ENCODE measurements around the gene GSTA2.

The GSTA2 gene

DNA sequence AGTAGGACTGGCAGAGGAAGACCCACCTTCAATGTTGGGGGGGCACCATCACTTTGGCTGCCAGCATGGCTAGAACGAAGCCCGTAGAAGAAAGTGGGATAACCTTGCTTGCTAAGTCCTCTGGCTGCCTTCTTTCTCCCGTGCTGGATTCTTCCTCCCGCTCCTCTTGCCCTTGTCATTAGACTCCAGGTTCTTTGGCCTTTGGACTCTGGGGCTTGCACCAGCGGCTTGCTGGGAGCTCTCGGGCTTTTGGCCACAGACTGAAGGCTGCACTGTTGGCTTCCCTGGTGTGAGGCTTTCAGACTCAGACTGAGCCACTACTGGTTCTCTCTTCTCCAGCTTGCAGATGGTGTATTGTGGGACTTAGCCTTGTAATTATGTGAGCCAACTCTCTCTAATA lies 28.2 kb downstream of the GSTA2 start:
- FAIRE-seq (no peak), DNase-seq (ENCODE audit: insufficient read length, low spot score) (no peak)
- no peak for TF ChIP-seq SPI1 (IDR thresholded peaks at IDR 0.05; ENCODE audit: low read depth, low read length)
- no peak for TF ChIP-seq PAX5 (IDR thresholded peaks at IDR 0.05; ENCODE audit: insufficient read depth, low read length, severe bottlenecking)
- TF ChIP-seq POU2F2 (IDR thresholded peaks at IDR 0.05; ENCODE audit: low read depth, low read length) = no peak

DNA sequence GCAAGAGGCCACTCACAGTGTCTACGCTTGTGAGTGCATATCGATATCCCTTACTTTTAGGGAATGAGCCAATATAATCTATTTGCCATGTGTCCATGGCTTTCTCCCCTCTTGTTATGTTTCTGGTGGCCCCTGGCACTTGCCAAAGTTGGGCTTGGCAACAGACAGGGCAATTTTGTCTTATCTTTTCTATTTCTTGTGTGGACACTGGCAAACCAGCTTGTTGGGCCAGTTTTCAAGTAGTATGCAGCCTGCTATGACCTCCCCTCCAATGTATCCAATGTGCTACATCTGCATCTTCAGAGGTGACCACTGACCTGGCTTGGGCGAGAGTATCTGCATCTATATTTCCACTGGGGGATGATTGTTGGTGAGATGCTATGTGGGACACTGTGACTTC lies 29.2 kb downstream of the GSTA2 start:
- TF ChIP-seq POLR2AphosphoS5 (IDR thresholded peaks at IDR 0.05; ENCODE audit: low read depth, low read length) (no peak), POU2F2 (IDR thresholded peaks at IDR 0.05; ENCODE audit: low read depth, low read length) (no peak), POLR2A (IDR thresholded peaks at IDR 0.05; ENCODE audit: low read depth, low read length) (no peak), SPI1 (IDR thresholded peaks at IDR 0.05; ENCODE audit: low read depth, low read length) (no peak), PAX5 (IDR thresholded peaks at IDR 0.05; ENCODE audit: insufficient read depth, low read length, severe bottlenecking) (no peak), TAF1 (IDR thresholded peaks at IDR 0.05; ENCODE audit: low read depth, low read length) (no peak)
- DNase-seq (ENCODE audit: insufficient read length, low spot score) (no peak), FAIRE-seq (no peak)

DNA sequence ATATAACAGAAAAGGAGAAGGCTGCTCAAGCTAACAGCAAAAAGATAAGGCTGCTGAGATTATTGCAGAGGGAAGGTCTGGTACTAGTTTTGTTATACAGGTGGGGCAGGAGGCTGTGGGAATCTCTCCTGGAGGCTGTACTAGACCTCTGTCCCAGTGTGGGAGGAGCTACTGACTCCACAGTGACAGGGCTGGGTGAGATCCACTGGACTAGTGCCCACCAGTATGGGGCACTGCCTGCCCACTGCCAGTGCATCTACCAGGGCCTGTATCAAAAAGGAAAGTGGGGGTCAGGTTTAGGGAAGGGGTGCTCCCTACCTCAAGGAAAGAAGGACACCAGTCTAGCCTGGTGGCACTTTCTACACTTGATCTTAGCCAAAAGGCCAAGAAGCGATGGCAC lies 30.1 kb downstream of the GSTA2 start:
- TF ChIP-seq SPI1 (IDR thresholded peaks at IDR 0.05; ENCODE audit: low read depth, low read length) (no peak), POU2F2 (IDR thresholded peaks at IDR 0.05; ENCODE audit: low read depth, low read length) (no peak), POLR2A (IDR thresholded peaks at IDR 0.05; ENCODE audit: low read depth, low read length) (no peak), PAX5 (IDR thresholded peaks at IDR 0.05; ENCODE audit: insufficient read depth, low read length, severe bottlenecking) (no peak), TAF1 (IDR thresholded peaks at IDR 0.05; ENCODE audit: low read depth, low read length) (no peak), POLR2AphosphoS5 (IDR thresholded peaks at IDR 0.05; ENCODE audit: low read depth, low read length) (no peak)
- DNase-seq (ENCODE audit: insufficient read length, low spot score) = no peak
- FAIRE-seq = no peak

GRCh38 chr6:52731719-52732118 lies 31.6 kb downstream of the GSTA2 start:
- no peak for FAIRE-seq
- no peak for DNase-seq (ENCODE audit: insufficient read length, low spot score)
- TF ChIP-seq SPI1 (IDR thresholded peaks at IDR 0.05; ENCODE audit: low read depth, low read length) = no peak
- TF ChIP-seq POU2F2 (IDR thresholded peaks at IDR 0.05; ENCODE audit: low read depth, low read length) = no peak
- no peak for TF ChIP-seq POLR2A (IDR thresholded peaks at IDR 0.05; ENCODE audit: low read depth, low read length)
- TF ChIP-seq PAX5 (IDR thresholded peaks at IDR 0.05; ENCODE audit: insufficient read depth, low read length, severe bottlenecking) = no peak

- TF ChIP-seq PAX5 (IDR thresholded peaks at IDR 0.05; ENCODE audit: insufficient read depth, low read length, severe bottlenecking) (no peak), SPI1 (IDR thresholded peaks at IDR 0.05; ENCODE audit: low read depth, low read length) (no peak), POU2F2 (IDR thresholded peaks at IDR 0.05; ENCODE audit: low read depth, low read length) (no peak), POLR2AphosphoS5 (IDR thresholded peaks at IDR 0.05; ENCODE audit: low read depth, low read length) (no peak), POLR2A (IDR thresholded peaks at IDR 0.05; ENCODE audit: low read depth, low read length) (no peak), TAF1 (IDR thresholded peaks at IDR 0.05; ENCODE audit: low read depth, low read length) (no peak)
- FAIRE-seq (no peak), DNase-seq (ENCODE audit: insufficient read length, low spot score) (no peak)
Measured at GRCh38 chr6:52729576-52729975, 33.7 kb downstream of the GSTA2 start.

- no peak for TF ChIP-seq PAX5 (IDR thresholded peaks at IDR 0.05; ENCODE audit: insufficient read depth, low read length, severe bottlenecking)
- no peak for TF ChIP-seq SPI1 (IDR thresholded peaks at IDR 0.05; ENCODE audit: low read depth, low read length)
- no peak for TF ChIP-seq POLR2A (IDR thresholded peaks at IDR 0.05; ENCODE audit: low read depth, low read length)
- TF ChIP-seq POU2F2 (IDR thresholded peaks at IDR 0.05; ENCODE audit: low read depth, low read length) = no peak
- no peak for TF ChIP-seq TAF1 (IDR thresholded peaks at IDR 0.05; ENCODE audit: low read depth, low read length)
- TF ChIP-seq POLR2AphosphoS5 (IDR thresholded peaks at IDR 0.05; ENCODE audit: low read depth, low read length) = no peak
- DNase-seq (ENCODE audit: insufficient read length, low spot score) (no peak), FAIRE-seq (no peak)
Measured at GRCh38 chr6:52728394-52728793, 34.9 kb downstream of the GSTA2 start.

DNA sequence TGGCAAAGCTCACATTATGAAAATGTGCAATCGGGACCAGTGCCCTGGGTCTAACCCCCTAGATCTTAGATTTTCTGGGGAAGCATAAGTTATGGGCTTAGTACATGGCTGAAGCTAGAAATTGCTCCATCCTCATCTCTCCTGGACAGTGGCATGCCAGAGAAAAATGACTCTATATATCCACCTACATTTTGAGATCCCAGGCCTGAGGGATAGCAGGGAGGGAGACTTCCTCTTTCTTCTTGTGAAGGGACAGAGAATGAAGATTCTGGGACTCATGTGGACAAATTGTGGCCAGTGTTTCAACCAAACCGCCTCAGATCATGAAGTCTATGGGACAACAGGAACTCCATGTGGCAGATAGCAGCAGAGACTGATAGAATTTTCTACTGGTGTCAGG lies 35.4 kb downstream of the GSTA2 start:
- FAIRE-seq = no peak
- TF ChIP-seq POLR2A (IDR thresholded peaks at IDR 0.05; ENCODE audit: low read depth, low read length) (no peak), SPI1 (IDR thresholded peaks at IDR 0.05; ENCODE audit: low read depth, low read length) (peak; percentile 14; the same call in 1 of the 2 replicates)
- DNase-seq (ENCODE audit: insufficient read length, low spot score) = no peak

GRCh38 chr6:52726741-52727535 lies 36.3 kb downstream of the GSTA2 start:
- no peak for FAIRE-seq

GRCh38 chr6:52726193-52726542 lies 37.1 kb downstream of the GSTA2 start:
- FAIRE-seq = no peak
- no peak for TF ChIP-seq POLR2AphosphoS5 (IDR thresholded peaks at IDR 0.05; ENCODE audit: low read depth, low read length)
- no peak for TF ChIP-seq POLR2A (IDR thresholded peaks at IDR 0.05; ENCODE audit: low read depth, low read length)
- TF ChIP-seq POU2F2 (IDR thresholded peaks at IDR 0.05; ENCODE audit: low read depth, low read length) = no peak
- DNase-seq (ENCODE audit: insufficient read length, low spot score) = no peak

More at GRCh38 chr6:52726741-52727535, 36.3 kb downstream of the GSTA2 start:
- no peak for DNase-seq (ENCODE audit: insufficient read length, low spot score)
- TF ChIP-seq POLR2AphosphoS5 (IDR thresholded peaks at IDR 0.05; ENCODE audit: low read depth, low read length) (no peak), PAX5 (IDR thresholded peaks at IDR 0.05; ENCODE audit: insufficient read depth, low read length, severe bottlenecking) (no peak), TAF1 (IDR thresholded peaks at IDR 0.05; ENCODE audit: low read depth, low read length) (no peak), POU2F2 (IDR thresholded peaks at IDR 0.05; ENCODE audit: low read depth, low read length) (no peak), SPI1 (IDR thresholded peaks at IDR 0.05; ENCODE audit: low read depth, low read length) (no peak), POLR2A (IDR thresholded peaks at IDR 0.05; ENCODE audit: low read depth, low read length) (no peak)

- no peak for FAIRE-seq
Measured at GRCh38 chr6:52725535-52726192, 37.6 kb downstream of the GSTA2 start.

More at GRCh38 chr6:52725535-52726192, 37.6 kb downstream of the GSTA2 start:
- TF ChIP-seq TAF1 (IDR thresholded peaks at IDR 0.05; ENCODE audit: low read depth, low read length) (no peak), PAX5 (IDR thresholded peaks at IDR 0.05; ENCODE audit: insufficient read depth, low read length, severe bottlenecking) (no peak), POU2F2 (IDR thresholded peaks at IDR 0.05; ENCODE audit: low read depth, low read length) (no peak)
- DNase-seq (ENCODE audit: insufficient read length, low spot score) = no peak

Measured in GM12891 (cell line).